ENCODE results near the gene CFD. TPM values are rescaled to one million over a fixed set of nuclear protein-coding genes. Genes with fewer than 3 reads are reported as not detected.

CFD gene
- total RNA-seq, 1 experiment from 2014 or later: 1.9 TPM

- Histone ChIP-seq H2AFZ (ENCODE audit: low read length) (no peak overlapping the region), H4K5ac (ENCODE audit: insufficient read length, low read depth, low read length) (no peak overlapping the region), H3K27ac (ENCODE audit: insufficient read length, low read depth, low read length) (no peak overlapping the region), H3K9ac (ENCODE audit: extremely low read depth, insufficient read length, low read length) (no peak overlapping the region), H3K23ac (ENCODE audit: insufficient read length, low read depth, low read length) (no peak overlapping the region), H3K4me2 (ENCODE audit: insufficient read depth, insufficient read length, low read length) (no peak overlapping the region), H3K56ac (ENCODE audit: insufficient read length, low read depth, low read length) (no peak overlapping the region), H3K4me1 (ENCODE audit: insufficient read depth, low read length) (no peaks in the 10 kb centered on the region), H3K79me2 (ENCODE audit: insufficient read depth, low read length) (no peaks in the 10 kb centered on the region), H3T11ph (ENCODE audit: low read length) (no peak overlapping the region), H2AK5ac (ENCODE audit: insufficient read length, low read length) (no peak overlapping the region), H3K79me1 (ENCODE audit: insufficient read depth, low read depth, low read length, poor library complexity, severe bottlenecking) (no peaks in the 10 kb centered on the region), H4K8ac (replicated peaks; ENCODE audit: insufficient read length, low read depth, low read length) (no peak overlapping the region), H3K4ac (ENCODE audit: low read depth, low read length) (no peak overlapping the region), H3K23me2 (ENCODE audit: insufficient read length, low read depth, low read length, poor library complexity, severe bottlenecking) (no peaks in the 10 kb centered on the region), H3K27me3 (ENCODE audit: insufficient read depth, low read length) (no peaks in the 10 kb centered on the region), H3K14ac (ENCODE audit: insufficient read depth, low read length) (no peak overlapping the region), H3K9me3 (ENCODE audit: control insufficient read depth, low read depth, low read length) (no peaks in the 10 kb centered on the region), H4K20me1 (ENCODE audit: control insufficient read depth, insufficient read depth, insufficient read length) (no peaks in the 10 kb centered on the region), H2BK5ac (ENCODE audit: insufficient read length, low read length) (no peak overlapping the region), H4K91ac (ENCODE audit: insufficient read length, low read depth, low read length) (no peak overlapping the region), H2BK12ac (ENCODE audit: insufficient read length, low read depth, low read length) (no peak overlapping the region), H2BK15ac (ENCODE audit: low read depth, low read length) (no peak overlapping the region), H3K18ac (ENCODE audit: insufficient read length, low read depth, low read length) (no peak overlapping the region), H2BK120ac (ENCODE audit: low read depth, low read length, poor library complexity, severe bottlenecking) (no peak overlapping the region), H2BK20ac (ENCODE audit: low read depth, low read length, poor library complexity, severe bottlenecking) (no peak overlapping the region)
- Mint-ChIP-seq H3K4me1 (0 out of 4 replicates have a peak, but pooled peaks cover 0 to 3% of the 10 kb centered on the region in 2 experiments), H3K27ac (no peak overlapping the region), H3K27me3 (ENCODE audit: low read depth) (peaks cover 3% of the 10 kb centered on the region; the same call in 1 of the 2 replicates), H3K9me3 (no peaks in the 10 kb centered on the region; a peak in 1 of 5 replicates), H3K4me3 (no peak overlapping the region), H3K36me3 (ENCODE audit: insufficient read depth in 1 of 3, low read depth in 3 of 3) (peaks cover 34 to 61% (median 61%) of the 10 kb centered on the region in 3 experiments)
- no peak for DNase-seq
- no peak for TF ChIP-seq CTCF (conservative IDR thresholded peaks at IDR 0.05)
- no CpG with 5 or more reads among the region's 72 CpGs for WGBS (ENCODE audit: extremely low coverage, insufficient read length, low lambda C conversion rate)
Measured at GRCh38 chr19:812747-813218, 46.7 kb upstream of the CFD start.

Measured in H9 (cell line).